NCI-H2171 treated with DMSO at 0.1 percent for 48 hours (cell line): ENCODE results near the gene CNIH4.
"Not testable (repeated sequence)": the region's sequence is repeated elsewhere in the genome, so short reads cannot be mapped to it uniquely, and the experiment has no call there.

Experiments used
- DNase-seq: peaks from one replicate; lab custom pipeline; 2025; lab: John Stamatoyannopoulos, UW

Gene CNIH4

GRCh38 chr1:224356685-224357625 lies at the start of gene CNIH4:
CNIH4 (plus strand) TSS chr1:224356879; CDS start chr1:224356925, 46 bp downstream.
- DNase-seq, result peak; percentile 95

GRCh38 chr1:224308064-224308463 lies 48.6 kb upstream of the CNIH4 start:
- no peak for DNase-seq

- not testable (repeated sequence) for DNase-seq
These were observed 45.2 kb upstream of the CNIH4 start for GRCh38 chr1:224311503-224311902.

GRCh38 chr1:224312025-224312424 lies 44.7 kb upstream of the CNIH4 start:
- no peak for DNase-seq

GRCh38 chr1:224317383-224318045 lies 39.2 kb upstream of the CNIH4 start:
- peak; percentile 65 for DNase-seq

- DNase-seq, result no peak
These were observed 35.0 kb upstream of the CNIH4 start for GRCh38 chr1:224321706-224322105.

GRCh38 chr1:224325959-224326358 lies 30.7 kb upstream of the CNIH4 start:
- DNase-seq, result no peak

- DNase-seq, result no peak
These were observed 28.0 kb upstream of the CNIH4 start for GRCh38 chr1:224328644-224329043.

- no peak for DNase-seq
These were observed 27.2 kb upstream of the CNIH4 start for GRCh38 chr1:224329484-224329841.

GRCh38 chr1:224329842-224330753 lies 26.6 kb upstream of the CNIH4 start, which contains the start of gene NVL:
NVL (minus strand) TSS chr1:224330172; CDS start chr1:224330127, 45 bp downstream.
- DNase-seq, result peak; percentile 92

- no peak for DNase-seq
These were observed 25.4 kb upstream of the CNIH4 start for GRCh38 chr1:224331326-224331725.

GRCh38 chr1:224331824-224332223 lies 24.9 kb upstream of the CNIH4 start:
- DNase-seq, result no peak

- DNase-seq, result peak; percentile 73
These were observed 23.3 kb upstream of the CNIH4 start for GRCh38 chr1:224333309-224333926.

- DNase-seq, result no peak
These were observed 22.5 kb upstream of the CNIH4 start for GRCh38 chr1:224333939-224334786.

- DNase-seq, result no peak
These were observed 18.4 kb upstream of the CNIH4 start for GRCh38 chr1:224338150-224338838.

- peak; percentile 17 for DNase-seq
These were observed 17.1 kb upstream of the CNIH4 start for GRCh38 chr1:224339442-224340033.

GRCh38 chr1:224340453-224341384 lies 16.0 kb upstream of the CNIH4 start:
- DNase-seq, result peak; percentile 19

GRCh38 chr1:224343679-224344078 lies 13.0 kb upstream of the CNIH4 start:
- DNase-seq, result no peak
